Progenitor cell of endocrine pancreas (in vitro differentiated cells): ENCODE results near the gene NEDD9. TPM values are rescaled to one million over a fixed set of nuclear protein-coding genes. Genes with fewer than 3 reads are reported as not detected.

Experiments used
- DNase-seq: peaks from one replicate; pipeline ENCODE4 v3.0.0; 2021; ENCODE audit warnings: low spot score; ENCODE audit not compliant: unreplicated experiment
- H3K27ac Mint-ChIP-seq: 2 replicates; pipeline ENCODE4 v1.8.0; 2021; ENCODE audit warnings: mild to moderate bottlenecking, moderate library complexity, mixed read lengths
- H3K27me3 Mint-ChIP-seq: 2 replicates; pipeline ENCODE4 v1.8.0; 2021; ENCODE audit warnings: mixed read lengths
- H3K36me3 Mint-ChIP-seq: 2 replicates; pipeline ENCODE4 v1.8.0; 2022; ENCODE audit warnings: mixed read lengths; ENCODE audit not compliant: insufficient read depth
- H3K4me1 Mint-ChIP-seq: 2 replicates; pipeline ENCODE4 v1.8.0; 2021; ENCODE audit warnings: low read depth, mixed read lengths
- H3K4me3 Mint-ChIP-seq: 2 replicates; pipeline ENCODE4 v1.8.0; 2021; ENCODE audit warnings: low read depth, mild to moderate bottlenecking, moderate library complexity, mixed read lengths
- H3K9me3 Mint-ChIP-seq: 2 replicates; pipeline ENCODE4 v1.8.0; 2021; ENCODE audit warnings: low read depth, mixed read lengths
- total RNA-seq: library from RNA; stranded (reverse); gene quantifications from 2 replicates; pipeline ENCODE4 v1.2.1, GENCODE V29; 2021
- TF ChIP-seq, protein P1 (sequence below): fragments of 200-600 bp; sonication (generic); IDR thresholded peaks from one replicate; pipeline ENCODE4 v1.5.0; 2021; ENCODE audit warnings: antibody characterized with exemption, mild to moderate bottlenecking; ENCODE audit not compliant: unreplicated experiment

The NEDD9 gene
- total RNA-seq, 1 donor from 2014 or later, result 14.1 TPM

DNA sequence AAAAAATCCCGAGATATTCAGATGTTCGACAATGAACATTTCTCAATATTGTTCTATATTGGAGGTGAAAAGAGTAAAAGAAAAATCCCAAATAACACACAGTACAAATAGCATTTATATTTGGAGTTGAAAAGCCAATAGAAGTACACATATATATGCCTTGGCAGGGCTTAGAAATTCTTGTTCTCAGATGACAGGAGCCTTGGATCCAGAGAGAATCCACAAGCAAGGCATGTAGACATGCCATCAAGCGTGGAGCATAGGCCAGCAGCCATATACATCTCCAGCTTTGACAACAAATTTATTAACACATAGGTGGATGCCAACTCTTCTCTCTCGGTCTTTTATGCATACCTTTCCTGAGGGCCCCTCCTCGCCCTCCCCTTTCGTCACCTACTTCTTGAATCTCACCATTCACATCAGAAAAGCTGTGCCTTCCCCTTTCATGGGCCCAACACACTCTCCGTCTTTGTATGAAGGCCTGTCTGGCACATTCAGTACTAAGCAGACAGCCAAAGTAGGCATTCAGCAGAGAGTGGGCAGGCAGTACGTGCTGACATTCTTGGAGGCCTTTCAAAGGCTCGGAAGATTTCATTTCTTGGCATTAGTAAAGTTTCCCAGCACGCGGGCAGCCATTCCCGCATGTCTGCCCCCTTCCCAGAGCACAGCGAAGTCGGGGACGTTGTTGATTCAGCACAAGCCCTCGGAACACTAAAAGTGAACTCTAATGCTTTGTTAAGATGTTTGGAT is 18.2 kb downstream of the NEDD9 start:
- Mint-ChIP-seq H3K4me1 (peaks cover 30% of the 10 kb centered on the region), H3K27me3 (peaks cover 13% of the 10 kb centered on the region), H3K36me3 (peaks cover 19% of the 10 kb centered on the region), H3K4me3 (no peak overlapping the region), H3K9me3 (no peaks in the 10 kb centered on the region), H3K27ac (no peak overlapping the region)
- TF ChIP-seq, protein P1, sequence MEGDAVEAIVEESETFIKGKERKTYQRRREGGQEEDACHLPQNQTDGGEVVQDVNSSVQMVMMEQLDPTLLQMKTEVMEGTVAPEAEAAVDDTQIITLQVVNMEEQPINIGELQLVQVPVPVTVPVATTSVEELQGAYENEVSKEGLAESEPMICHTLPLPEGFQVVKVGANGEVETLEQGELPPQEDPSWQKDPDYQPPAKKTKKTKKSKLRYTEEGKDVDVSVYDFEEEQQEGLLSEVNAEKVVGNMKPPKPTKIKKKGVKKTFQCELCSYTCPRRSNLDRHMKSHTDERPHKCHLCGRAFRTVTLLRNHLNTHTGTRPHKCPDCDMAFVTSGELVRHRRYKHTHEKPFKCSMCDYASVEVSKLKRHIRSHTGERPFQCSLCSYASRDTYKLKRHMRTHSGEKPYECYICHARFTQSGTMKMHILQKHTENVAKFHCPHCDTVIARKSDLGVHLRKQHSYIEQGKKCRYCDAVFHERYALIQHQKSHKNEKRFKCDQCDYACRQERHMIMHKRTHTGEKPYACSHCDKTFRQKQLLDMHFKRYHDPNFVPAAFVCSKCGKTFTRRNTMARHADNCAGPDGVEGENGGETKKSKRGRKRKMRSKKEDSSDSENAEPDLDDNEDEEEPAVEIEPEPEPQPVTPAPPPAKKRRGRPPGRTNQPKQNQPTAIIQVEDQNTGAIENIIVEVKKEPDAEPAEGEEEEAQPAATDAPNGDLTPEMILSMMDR, result no peak
- no peak for DNase-seq

DNA sequence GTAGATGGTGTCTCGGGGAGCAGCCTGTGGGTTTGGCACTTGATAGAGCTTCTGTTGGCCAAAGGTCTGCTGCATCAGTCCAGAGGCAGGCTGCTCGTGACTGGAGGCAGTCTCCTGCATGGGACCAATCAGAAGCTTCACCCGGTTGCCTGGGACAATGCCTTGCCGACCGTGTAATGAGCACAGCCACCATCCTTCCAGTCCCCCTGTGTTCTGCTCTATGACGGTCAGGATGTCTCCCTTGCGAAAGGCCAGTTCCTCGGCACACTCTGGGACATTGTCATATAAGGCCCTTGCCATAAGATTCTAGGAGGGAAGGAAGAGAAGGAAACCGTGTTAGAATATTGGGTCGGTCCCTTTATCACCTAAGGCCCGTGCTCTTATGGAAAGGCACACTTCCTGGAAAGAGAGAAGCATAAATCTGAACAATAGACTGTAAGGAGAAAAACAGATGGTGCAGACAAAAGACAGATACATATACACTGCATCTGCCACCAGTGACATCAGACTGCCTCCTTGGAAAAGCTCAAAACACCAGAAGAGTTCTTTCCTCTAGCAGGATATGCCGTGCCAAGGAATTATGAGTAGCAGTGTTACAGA is 18.9 kb downstream of the NEDD9 start:
- TF ChIP-seq, protein P1, result no peak
- H3K27me3 Mint-ChIP-seq, result peaks cover 13% of the 10 kb centered on the region
- H3K4me3 Mint-ChIP-seq, result no peak overlapping the region
- DNase-seq, result no peak
- H3K36me3 Mint-ChIP-seq, result peaks cover 20% of the 10 kb centered on the region
- no peak overlapping the region for H3K27ac Mint-ChIP-seq
- H3K9me3 Mint-ChIP-seq, result no peaks in the 10 kb centered on the region
- H3K4me1 Mint-ChIP-seq, result peaks cover 24% of the 10 kb centered on the region

DNA sequence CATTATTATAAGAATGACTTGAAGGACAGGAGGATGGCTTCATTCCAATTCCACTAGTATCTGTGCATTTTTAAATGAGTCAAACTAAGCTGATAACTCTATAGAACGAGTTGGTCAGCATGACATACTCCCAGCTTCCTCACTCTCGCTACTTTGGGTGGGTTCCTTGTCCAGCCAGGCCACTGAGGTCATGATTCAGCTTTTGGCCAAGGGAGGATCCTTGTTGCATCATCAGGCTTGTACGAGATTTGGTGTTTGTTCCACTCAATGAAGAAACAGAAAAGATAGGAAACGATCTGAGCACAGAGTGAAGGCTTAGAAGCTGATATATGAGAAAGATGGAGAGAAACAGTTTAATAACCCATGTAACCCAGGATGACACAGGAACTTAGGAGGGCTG is 19.8 kb downstream of the NEDD9 start:
- Mint-ChIP-seq H3K27me3 (peaks cover 13% of the 10 kb centered on the region), H3K36me3 (peaks cover 21% of the 10 kb centered on the region), H3K4me1 (peaks cover 19% of the 10 kb centered on the region), H3K4me3 (no peak overlapping the region), H3K9me3 (no peaks in the 10 kb centered on the region), H3K27ac (no peak overlapping the region)
- no peak for DNase-seq
- TF ChIP-seq, protein P1, result no peak

DNA sequence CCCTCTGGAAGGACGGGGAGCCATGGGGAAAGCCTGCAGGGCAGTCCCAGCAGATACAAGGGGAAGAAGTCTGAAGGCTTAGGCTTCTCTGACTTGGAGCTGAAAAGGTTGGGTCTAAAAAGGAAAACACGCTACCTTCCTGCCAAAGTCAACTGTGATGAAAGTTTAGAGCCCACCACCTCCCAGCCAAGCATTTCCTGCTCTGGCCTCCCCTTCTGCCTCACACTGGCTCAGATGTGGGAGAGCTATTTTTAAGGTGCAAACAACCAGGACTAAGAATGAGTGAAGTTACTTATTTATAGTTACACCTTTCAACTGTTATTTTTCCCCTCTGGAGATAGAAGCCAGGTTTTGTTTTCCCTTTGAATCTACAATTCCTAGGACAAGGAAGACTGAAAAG is 21.2 kb downstream of the NEDD9 start:
- TF ChIP-seq, protein P1, result no peak
- Mint-ChIP-seq H3K36me3 (peaks cover 24% of the 10 kb centered on the region), H3K4me3 (no peak overlapping the region), H3K27ac (no peak overlapping the region), H3K4me1 (peaks cover 23% of the 10 kb centered on the region), H3K27me3 (peaks cover 13% of the 10 kb centered on the region), H3K9me3 (no peaks in the 10 kb centered on the region)
- DNase-seq, result no peak

DNA sequence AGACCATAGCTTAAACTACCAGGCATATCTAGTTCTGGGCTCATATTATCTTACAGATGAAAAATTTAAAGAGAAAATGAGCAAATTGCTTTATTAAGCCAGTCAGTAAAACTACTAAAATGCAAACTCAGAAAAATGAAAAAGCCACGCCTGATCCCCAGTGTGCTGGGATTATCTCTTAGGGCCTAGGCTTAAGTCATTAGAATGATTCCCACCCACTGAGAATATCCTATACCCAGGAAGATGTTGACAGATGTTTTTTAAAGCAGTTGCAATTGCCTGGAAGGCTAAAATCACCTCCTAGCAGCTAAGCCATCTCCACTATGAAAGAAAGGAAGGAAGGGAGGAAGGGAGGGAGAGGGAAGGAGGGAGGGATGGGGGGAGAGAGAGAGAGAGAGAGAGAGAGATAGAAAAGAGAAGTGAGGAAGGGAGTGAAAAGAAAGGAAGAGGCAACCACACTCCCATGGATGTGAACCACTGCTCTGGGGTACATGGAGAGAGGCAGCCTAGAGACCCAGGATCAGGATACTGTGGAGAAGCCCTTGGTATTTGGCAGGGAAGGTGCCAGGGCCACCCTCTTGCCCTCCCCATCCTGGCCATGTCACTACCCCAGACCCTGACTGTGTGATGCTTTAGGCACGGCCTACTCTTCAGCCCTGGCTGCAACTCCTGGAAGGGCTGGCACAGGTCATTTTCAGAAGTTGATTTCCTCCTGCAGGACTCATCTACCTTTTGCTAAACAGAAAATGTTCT is 21.9 kb downstream of the NEDD9 start:
- Mint-ChIP-seq H3K9me3 (no peaks in the 10 kb centered on the region), H3K27ac (no peak overlapping the region), H3K27me3 (peaks cover 12% of the 10 kb centered on the region), H3K4me1 (peaks cover 22% of the 10 kb centered on the region), H3K36me3 (peaks cover 24% of the 10 kb centered on the region), H3K4me3 (no peak overlapping the region)
- DNase-seq, result no peak
- TF ChIP-seq, protein P1, result no peak
